Neural progenitor cell (in vitro differentiated cells): ENCODE data around the gene ODAD2. TPM values are rescaled to one million over a fixed set of nuclear protein-coding genes. Genes with fewer than 3 reads are reported as not detected.

Experiments used
- DNase-seq: peaks from one replicate; pipeline ENCODE4 v3.0.0-alpha.2; 2016; ENCODE audit warnings: low spot score
- H2AFZ ChIP-seq: fragments of 200-600 bp; sonication (generic); replicated peaks from 2 replicates; pipeline ENCODE4 v1.6.1; 2016; ENCODE audit warnings: antibody characterized with exemption
- H3F3A ChIP-seq: fragments of 200-600 bp; sonication (generic); 2 replicates; pipeline ENCODE4 v1.6.1; 2016; ENCODE audit warnings: antibody characterized with exemption, low read depth
- H3K27ac ChIP-seq: fragments of 200-600 bp; sonication (generic); 2 replicates; pipeline ENCODE4 v1.5.1; 2016; ENCODE audit warnings: mild to moderate bottlenecking
- H3K27me3 ChIP-seq: fragments of 200-600 bp; sonication (generic); 2 replicates; pipeline ENCODE4 v1.6.1; 2016; ENCODE audit warnings: mild to moderate bottlenecking, moderate library complexity
- H3K36me3 ChIP-seq: fragments of 200-600 bp; sonication (generic); 2 replicates; pipeline ENCODE4 v1.5.1; 2016
- H3K4me1 ChIP-seq: fragments of 200-600 bp; sonication (generic); 2 replicates; pipeline ENCODE4 v1.6.1; 2016; ENCODE audit warnings: mixed run types
- H3K4me2 ChIP-seq: fragments of 200-600 bp; sonication (generic); 2 replicates; pipeline ENCODE4 v1.6.1; 2016
- H3K4me3 ChIP-seq: fragments of 200-600 bp; sonication (generic); 2 replicates; pipeline ENCODE4 v1.5.1; 2016
- H3K79me2 ChIP-seq: fragments of 200-600 bp; sonication (generic); 2 replicates; pipeline ENCODE4 v1.6.1; 2016; ENCODE audit warnings: low read depth
- H3K9ac ChIP-seq: fragments of 200-600 bp; sonication (generic); 2 replicates; pipeline ENCODE4 v1.6.1; 2016
- H3K9me3 ChIP-seq: fragments of 200-600 bp; sonication (generic); 2 replicates; pipeline ENCODE4 v1.5.1; 2016; ENCODE audit warnings: low read depth
- H4K20me1 ChIP-seq: fragments of 200-600 bp; sonication (generic); 2 replicates; pipeline ENCODE4 v1.6.1; 2016; ENCODE audit warnings: low read depth
- H3K27ac Mint-ChIP-seq: 3 replicates; pipeline ENCODE4 v1.8.0; 2021; ENCODE audit warnings: mixed read lengths
- H3K27me3 Mint-ChIP-seq: 2 replicates; pipeline ENCODE4 v1.8.0; 2022; ENCODE audit warnings: low read depth, mild to moderate bottlenecking, inconsistent platforms, moderate library complexity, mixed read lengths; ENCODE audit not compliant: insufficient read depth
- H3K36me3 Mint-ChIP-seq: 3 replicates; pipeline ENCODE4 v1.8.0; 2021; ENCODE audit warnings: mixed read lengths
- H3K4me1 Mint-ChIP-seq: 3 replicates; pipeline ENCODE4 v1.8.0; 2021; ENCODE audit warnings: mixed read lengths
- H3K4me3 Mint-ChIP-seq: 3 replicates; pipeline ENCODE4 v1.8.0; 2021; ENCODE audit warnings: mild to moderate bottlenecking, moderate library complexity, mixed read lengths
- H3K9me3 Mint-ChIP-seq: 3 replicates; pipeline ENCODE4 v1.8.0; 2020; ENCODE audit warnings: mixed read lengths
- EZH2 ChIP-seq: fragments of 200-600 bp; sonication (generic); IDR thresholded peaks from 2 replicates; pipeline ENCODE4 v1.6.1; 2017; ENCODE audit warnings: antibody characterized with exemption, mild to moderate bottlenecking, moderate library complexity
- EZH2phosphoT487 ChIP-seq: fragments of 200-600 bp; sonication (generic); IDR thresholded peaks from 2 replicates; pipeline ENCODE4 v1.6.1; 2017; ENCODE audit warnings: antibody characterized with exemption
- total RNA-seq: library from RNA; depleted of rRNA; stranded (reverse); fragments of >200 nt; gene quantifications from 2 replicates; pipeline ENCODE4 v1.2.3, GENCODE V29; 2015; ENCODE audit warnings: low replicate concordance
- TF ChIP-seq, protein P1 (sequence below): fragments of 200-600 bp; sonication (generic); IDR thresholded peaks from 2 replicates; pipeline ENCODE4 v1.5.1; 2017; ENCODE audit warnings: antibody characterized with exemption, mild to moderate bottlenecking

ODAD2 gene
- total RNA-seq, 1 donor from 2014 or later: 9.7 TPM

GRCh38 chr10:28036587-28036986 lies 37.7 kb upstream of the ODAD2 start:
- no peaks in the 10 kb centered on the region for H3K79me2 ChIP-seq
- no peaks in the 10 kb centered on the region for H4K20me1 ChIP-seq
- DNase-seq: no peak
- H3K9ac ChIP-seq: no peak overlapping the region
- Mint-ChIP-seq H3K27me3 (no peaks in the 10 kb centered on the region), H3K36me3 (no peaks in the 10 kb centered on the region), H3K4me1 (no peaks in the 10 kb centered on the region), H3K9me3 (no peaks in the 10 kb centered on the region), H3K27ac (no peak overlapping the region), H3K4me3 (no peak overlapping the region)
- peaks cover 3% of the 10 kb centered on the region for H3K9me3 ChIP-seq
- TF ChIP-seq, protein P1, sequence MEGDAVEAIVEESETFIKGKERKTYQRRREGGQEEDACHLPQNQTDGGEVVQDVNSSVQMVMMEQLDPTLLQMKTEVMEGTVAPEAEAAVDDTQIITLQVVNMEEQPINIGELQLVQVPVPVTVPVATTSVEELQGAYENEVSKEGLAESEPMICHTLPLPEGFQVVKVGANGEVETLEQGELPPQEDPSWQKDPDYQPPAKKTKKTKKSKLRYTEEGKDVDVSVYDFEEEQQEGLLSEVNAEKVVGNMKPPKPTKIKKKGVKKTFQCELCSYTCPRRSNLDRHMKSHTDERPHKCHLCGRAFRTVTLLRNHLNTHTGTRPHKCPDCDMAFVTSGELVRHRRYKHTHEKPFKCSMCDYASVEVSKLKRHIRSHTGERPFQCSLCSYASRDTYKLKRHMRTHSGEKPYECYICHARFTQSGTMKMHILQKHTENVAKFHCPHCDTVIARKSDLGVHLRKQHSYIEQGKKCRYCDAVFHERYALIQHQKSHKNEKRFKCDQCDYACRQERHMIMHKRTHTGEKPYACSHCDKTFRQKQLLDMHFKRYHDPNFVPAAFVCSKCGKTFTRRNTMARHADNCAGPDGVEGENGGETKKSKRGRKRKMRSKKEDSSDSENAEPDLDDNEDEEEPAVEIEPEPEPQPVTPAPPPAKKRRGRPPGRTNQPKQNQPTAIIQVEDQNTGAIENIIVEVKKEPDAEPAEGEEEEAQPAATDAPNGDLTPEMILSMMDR: no peak
- no peak overlapping the region for H3K27ac ChIP-seq
- no peak overlapping the region for H3K4me3 ChIP-seq
- H3K36me3 ChIP-seq: no peaks in the 10 kb centered on the region
- H3K4me1 ChIP-seq: no peaks in the 10 kb centered on the region
- H2AFZ ChIP-seq: no peak overlapping the region
- H3K4me2 ChIP-seq: no peak overlapping the region
- H3K27me3 ChIP-seq: no peaks in the 10 kb centered on the region
- H3F3A ChIP-seq: no peaks in the 10 kb centered on the region

DNA sequence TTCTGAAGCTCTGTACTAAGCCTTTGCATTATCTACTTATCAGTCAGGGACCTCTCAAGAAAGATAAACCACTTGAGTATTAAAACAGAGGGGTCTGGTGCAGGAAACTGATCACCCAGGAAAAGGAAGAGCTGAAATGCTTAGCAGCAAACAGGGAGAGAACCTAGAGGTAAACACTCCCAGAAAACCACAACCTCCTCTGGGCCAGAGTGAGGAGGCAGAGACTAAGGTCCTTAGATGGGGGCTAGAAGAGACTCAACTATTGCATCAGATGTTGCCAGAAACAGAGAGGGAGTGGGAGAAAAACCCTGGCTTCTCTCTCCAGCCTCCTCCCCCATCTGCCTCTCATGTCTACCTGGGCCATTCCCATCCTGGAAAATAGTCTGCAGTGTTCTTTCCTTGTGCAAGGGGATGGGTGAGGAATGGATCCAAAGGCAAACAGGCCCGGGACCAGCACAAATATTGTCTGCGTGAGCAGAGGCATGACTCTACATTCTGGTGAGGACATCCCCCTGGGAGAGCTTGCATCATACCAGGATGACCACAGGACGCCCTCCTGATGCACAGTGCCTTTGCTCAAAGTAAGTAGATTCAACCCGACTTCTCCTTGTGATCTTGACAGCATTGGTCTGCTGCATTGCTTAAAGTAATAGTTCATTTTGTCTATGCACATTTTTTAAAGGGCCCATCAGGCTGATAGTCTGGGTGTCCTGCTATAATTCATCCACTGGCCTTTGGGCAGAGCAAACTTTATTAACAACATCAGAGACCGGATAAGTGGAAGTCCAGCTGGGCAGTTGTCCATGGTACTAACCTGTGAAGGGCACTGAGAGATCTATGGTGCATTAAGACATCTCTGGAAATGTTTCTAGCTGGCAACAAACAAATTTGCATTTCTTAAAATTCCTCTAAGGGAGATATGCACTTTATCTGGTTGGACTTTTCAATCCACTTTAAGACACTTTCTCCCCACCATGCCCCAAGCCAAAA lies 22.4 kb upstream of the ODAD2 start:
- no peaks in the 10 kb centered on the region for H3K27me3 ChIP-seq
- no peak overlapping the region for H3K27ac ChIP-seq
- no peaks in the 10 kb centered on the region for H3K79me2 ChIP-seq
- TF ChIP-seq, protein P1: no peak
- TF ChIP-seq EZH2 (no peak), EZH2phosphoT487 (no peak)
- no peak for DNase-seq
- H3F3A ChIP-seq: no peaks in the 10 kb centered on the region
- peaks cover under 1% of the 10 kb centered on the region for H3K4me1 Mint-ChIP-seq
- H3K9me3 Mint-ChIP-seq: no peaks in the 10 kb centered on the region
- H3K27ac Mint-ChIP-seq: no peak overlapping the region
- H3K4me2 ChIP-seq: no peak overlapping the region
- no peaks in the 10 kb centered on the region for H3K4me1 ChIP-seq
- H2AFZ ChIP-seq: no peak overlapping the region
- no peak overlapping the region for H3K4me3 ChIP-seq
- no peaks in the 10 kb centered on the region for H4K20me1 ChIP-seq
- H3K9me3 ChIP-seq: no peaks in the 10 kb centered on the region
- H3K27me3 Mint-ChIP-seq: peaks cover 3% of the 10 kb centered on the region
- H3K36me3 Mint-ChIP-seq: no peaks in the 10 kb centered on the region
- no peak overlapping the region for H3K9ac ChIP-seq
- H3K4me3 Mint-ChIP-seq: no peak overlapping the region
- no peaks in the 10 kb centered on the region for H3K36me3 ChIP-seq

DNA sequence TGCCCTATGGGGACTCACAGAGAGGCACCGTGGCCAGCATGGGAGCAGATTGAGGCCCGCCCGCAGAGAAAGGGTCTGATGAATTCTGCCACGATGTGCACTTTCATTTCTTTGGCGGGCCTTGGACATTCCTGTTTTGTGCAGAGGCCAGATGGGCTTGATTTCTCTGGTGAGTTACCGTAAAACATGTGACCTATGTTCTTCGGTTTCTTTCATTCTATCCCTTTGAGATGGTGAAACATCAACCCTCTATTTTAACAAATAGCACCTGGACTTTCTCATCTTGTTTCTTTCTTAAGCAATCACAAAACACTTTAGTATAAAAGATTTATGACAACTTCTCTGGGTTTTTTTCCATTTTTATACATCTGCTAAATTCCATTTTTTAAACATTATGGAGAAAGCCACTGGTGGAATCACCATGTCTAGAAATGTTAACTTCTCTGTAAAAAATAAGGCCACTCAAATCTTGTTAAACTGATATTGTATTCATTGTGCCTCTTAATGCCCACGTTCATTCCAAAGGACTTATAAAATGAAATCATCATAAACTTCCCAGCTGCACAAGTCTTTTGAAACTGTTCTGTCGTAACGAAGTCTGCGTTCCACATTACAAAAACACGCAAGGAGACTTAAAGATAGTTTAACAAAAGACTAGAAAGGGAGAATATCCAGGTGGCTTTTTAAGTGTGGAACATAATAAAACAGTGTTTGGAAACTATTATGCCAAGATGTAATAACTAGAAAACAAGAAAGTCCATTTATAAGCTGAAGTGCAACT lies 21.4 kb upstream of the ODAD2 start:
- Mint-ChIP-seq H3K4me1 (no peaks in the 10 kb centered on the region), H3K9me3 (no peaks in the 10 kb centered on the region), H3K4me3 (no peak overlapping the region), H3K27me3 (no peaks in the 10 kb centered on the region), H3K36me3 (no peaks in the 10 kb centered on the region), H3K27ac (no peak overlapping the region)
- no peak for DNase-seq
- Histone ChIP-seq H4K20me1 (no peaks in the 10 kb centered on the region), H3K9me3 (no peaks in the 10 kb centered on the region), H3K79me2 (no peaks in the 10 kb centered on the region), H3K27me3 (no peaks in the 10 kb centered on the region), H2AFZ (no peak overlapping the region), H3K9ac (no peak overlapping the region), H3K36me3 (no peaks in the 10 kb centered on the region), H3K4me1 (no peaks in the 10 kb centered on the region), H3K4me3 (no peak overlapping the region), H3K4me2 (no peak overlapping the region), H3K27ac (no peak overlapping the region), H3F3A (no peaks in the 10 kb centered on the region)
- no peak for TF ChIP-seq EZH2
- TF ChIP-seq, protein P1: no peak
- no peak for TF ChIP-seq EZH2phosphoT487
